MM.1S (cell line): ENCODE data around the gene SLX9.

ENCODE experiments used
- DNase-seq: peaks from one replicate; pipeline ENCODE4 v3.0.0-alpha.2; 2015
- H2AFZ ChIP-seq: fragments of 300-600 bp; sonication (generic); 2 replicates; pipeline ENCODE4 v1.6.0; 2016; ENCODE audit warnings: antibody characterized with exemption, low read length
- H3F3A ChIP-seq: fragments of 300-600 bp; sonication (generic); 2 replicates; pipeline ENCODE4 v1.6.1; 2016; ENCODE audit warnings: mild to moderate bottlenecking, antibody characterized with exemption, low read length, moderate library complexity, mixed read lengths; ENCODE audit not compliant: insufficient read depth
- H3K27ac ChIP-seq: fragments of 300-600 bp; sonication (generic); 2 replicates; pipeline ENCODE4 v1.5.1; 2016; ENCODE audit warnings: mild to moderate bottlenecking, low read length
- H3K27me3 ChIP-seq: fragments of 300-600 bp; sonication (generic); replicated peaks from 2 replicates; pipeline ENCODE4 v1.6.0; 2016; ENCODE audit warnings: low read length; ENCODE audit not compliant: insufficient read depth
- H3K36me3 ChIP-seq: fragments of 300-600 bp; sonication (generic); replicated peaks from 2 replicates; pipeline ENCODE4 v1.6.1; 2016; ENCODE audit warnings: mild to moderate bottlenecking, low read length, mixed read lengths; ENCODE audit not compliant: insufficient read depth
- H3K4me1 ChIP-seq: fragments of 300-600 bp; sonication (generic); 2 replicates; pipeline ENCODE4 v1.6.1; 2016; ENCODE audit warnings: low read length, mixed read lengths
- H3K4me2 ChIP-seq: fragments of 300-600 bp; sonication (generic); 2 replicates; pipeline ENCODE4 v1.6.0; 2016; ENCODE audit warnings: low read depth, low read length
- H3K4me3 ChIP-seq: fragments of 300-600 bp; sonication (generic); 2 replicates; pipeline ENCODE4 v1.5.1; 2016; ENCODE audit warnings: low read length, mixed read lengths
- H3K79me2 ChIP-seq: fragments of 300-600 bp; sonication (generic); 2 replicates; pipeline ENCODE4 v1.6.1; 2016; ENCODE audit warnings: mixed run types, low read length, mixed read lengths
- H3K9ac ChIP-seq: fragments of 300-600 bp; sonication (generic); 2 replicates; pipeline ENCODE4 v1.6.1; 2016; ENCODE audit warnings: low read length, mixed read lengths
- H3K9me2 ChIP-seq: fragments of 300-600 bp; sonication (generic); replicated peaks from 2 replicates; pipeline ENCODE4 v1.6.1; 2016; ENCODE audit warnings: mild to moderate bottlenecking, low read length, mixed read lengths; ENCODE audit not compliant: insufficient read depth
- H3K9me3 ChIP-seq: fragments of 300-600 bp; sonication (generic); replicated peaks from 2 replicates; pipeline ENCODE4 v1.6.1; 2016; ENCODE audit warnings: mild to moderate bottlenecking, low read length, mixed read lengths; ENCODE audit not compliant: insufficient read depth
- H4K20me1 ChIP-seq: fragments of 300-600 bp; sonication (generic); 2 replicates; pipeline ENCODE4 v1.6.1; 2016; ENCODE audit warnings: mild to moderate bottlenecking, low read length, moderate library complexity, mixed read lengths; ENCODE audit not compliant: insufficient read depth
- EZH2 ChIP-seq: fragments of 300-600 bp; sonication (generic); optimal IDR thresholded peaks from 2 replicates; pipeline ENCODE3; 2017; ENCODE audit warnings: low read depth, mild to moderate bottlenecking, antibody characterized with exemption, low read length, mixed read lengths
- EZH2phosphoT487 ChIP-seq: fragments of 300-600 bp; sonication (generic); IDR thresholded peaks from 2 replicates; pipeline ENCODE4 v1.6.1; 2018; ENCODE audit warnings: antibody characterized with exemption, low read length
- TF ChIP-seq, protein P1 (sequence below): fragments of 300-600 bp; sonication (generic); IDR thresholded peaks from 2 replicates; pipeline ENCODE4 v1.5.1; 2016; ENCODE audit warnings: antibody characterized with exemption, low read length, mixed read lengths

Gene SLX9

GRCh38 chr21:44983421-44984206, 43.8 kb downstream of the SLX9 start:
- DNase-seq: no peak
- H3K27me3 ChIP-seq: peaks cover 44% of the 10 kb centered on the region
- no peak overlapping the region for H3K9ac ChIP-seq
- no peaks in the 10 kb centered on the region for H3K4me1 ChIP-seq
- no peak overlapping the region for H2AFZ ChIP-seq
- no peak overlapping the region for H3K27ac ChIP-seq
- no peaks in the 10 kb centered on the region for H3K79me2 ChIP-seq
- no peak overlapping the region for H3K4me2 ChIP-seq
- no peaks in the 10 kb centered on the region for H3K9me3 ChIP-seq
- no peaks in the 10 kb centered on the region for H3K36me3 ChIP-seq
- no peak overlapping the region for H3K4me3 ChIP-seq
- H3F3A ChIP-seq: no peaks in the 10 kb centered on the region
- H3K9me2 ChIP-seq: no peaks in the 10 kb centered on the region
- H4K20me1 ChIP-seq: no peaks in the 10 kb centered on the region
- TF ChIP-seq EZH2phosphoT487 (no peak), EZH2 (no peak)
- TF ChIP-seq, protein P1, sequence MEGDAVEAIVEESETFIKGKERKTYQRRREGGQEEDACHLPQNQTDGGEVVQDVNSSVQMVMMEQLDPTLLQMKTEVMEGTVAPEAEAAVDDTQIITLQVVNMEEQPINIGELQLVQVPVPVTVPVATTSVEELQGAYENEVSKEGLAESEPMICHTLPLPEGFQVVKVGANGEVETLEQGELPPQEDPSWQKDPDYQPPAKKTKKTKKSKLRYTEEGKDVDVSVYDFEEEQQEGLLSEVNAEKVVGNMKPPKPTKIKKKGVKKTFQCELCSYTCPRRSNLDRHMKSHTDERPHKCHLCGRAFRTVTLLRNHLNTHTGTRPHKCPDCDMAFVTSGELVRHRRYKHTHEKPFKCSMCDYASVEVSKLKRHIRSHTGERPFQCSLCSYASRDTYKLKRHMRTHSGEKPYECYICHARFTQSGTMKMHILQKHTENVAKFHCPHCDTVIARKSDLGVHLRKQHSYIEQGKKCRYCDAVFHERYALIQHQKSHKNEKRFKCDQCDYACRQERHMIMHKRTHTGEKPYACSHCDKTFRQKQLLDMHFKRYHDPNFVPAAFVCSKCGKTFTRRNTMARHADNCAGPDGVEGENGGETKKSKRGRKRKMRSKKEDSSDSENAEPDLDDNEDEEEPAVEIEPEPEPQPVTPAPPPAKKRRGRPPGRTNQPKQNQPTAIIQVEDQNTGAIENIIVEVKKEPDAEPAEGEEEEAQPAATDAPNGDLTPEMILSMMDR: no peak

- no peak for DNase-seq
- Histone ChIP-seq H3K4me1 (no peaks in the 10 kb centered on the region), H3F3A (no peaks in the 10 kb centered on the region), H3K27ac (no peak overlapping the region), H3K4me3 (no peak overlapping the region), H3K4me2 (no peak overlapping the region), H4K20me1 (no peaks in the 10 kb centered on the region), H3K79me2 (no peaks in the 10 kb centered on the region), H3K9me3 (no peaks in the 10 kb centered on the region), H3K36me3 (no peaks in the 10 kb centered on the region), H3K27me3 (peaks cover 52% of the 10 kb centered on the region), H3K9ac (no peak overlapping the region), H3K9me2 (no peaks in the 10 kb centered on the region), H2AFZ (no peak overlapping the region)
- TF ChIP-seq, protein P1: no peak
- no peak for TF ChIP-seq EZH2
- no peak for TF ChIP-seq EZH2phosphoT487
Observed at GRCh38 chr21:44984428-44984791, 44.6 kb downstream of the SLX9 start.

DNA sequence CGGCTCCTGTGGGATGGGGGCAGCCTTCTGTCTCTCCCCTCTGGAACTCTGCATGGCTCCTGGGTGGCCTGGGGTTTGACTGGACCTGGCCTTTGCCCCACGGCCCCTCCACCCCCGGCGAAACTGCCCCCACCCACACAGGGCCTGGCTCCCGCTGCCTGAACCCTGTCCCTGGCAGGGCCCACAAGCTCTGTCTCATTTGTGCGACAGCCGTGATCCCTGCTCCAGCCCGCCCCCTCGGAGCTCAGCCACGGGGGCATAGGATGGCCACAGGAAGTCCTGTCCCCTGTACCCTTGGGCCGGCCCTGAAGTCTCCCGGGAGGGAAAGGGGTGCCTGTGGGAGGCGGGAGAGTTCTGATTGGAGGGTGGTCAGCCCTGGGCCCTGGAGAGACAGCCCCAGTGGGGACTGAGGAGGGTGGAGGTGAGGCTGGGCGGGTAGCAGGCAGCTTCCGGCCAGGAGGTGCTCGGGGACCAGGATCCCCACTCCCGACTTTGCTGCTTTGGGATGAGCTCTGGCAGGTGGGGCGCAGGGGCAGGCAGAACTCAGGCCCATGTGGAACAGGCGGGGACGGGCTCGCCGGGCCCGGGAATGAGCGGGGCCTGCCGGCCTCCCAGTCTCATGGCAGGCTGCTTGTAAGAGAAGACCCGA, 45.1 kb downstream of the SLX9 start:
- Histone ChIP-seq H3K4me3 (no peak overlapping the region), H3K4me2 (no peak overlapping the region), H3K36me3 (no peaks in the 10 kb centered on the region), H3K4me1 (no peaks in the 10 kb centered on the region), H3K27ac (no peak overlapping the region), H3K79me2 (no peaks in the 10 kb centered on the region), H2AFZ (no peak overlapping the region), H3F3A (no peaks in the 10 kb centered on the region), H3K9ac (no peak overlapping the region), H4K20me1 (no peaks in the 10 kb centered on the region), H3K9me2 (no peaks in the 10 kb centered on the region), H3K9me3 (no peaks in the 10 kb centered on the region), H3K27me3 (peaks cover 57% of the 10 kb centered on the region)
- no peak for DNase-seq
- TF ChIP-seq EZH2phosphoT487: no peak
- TF ChIP-seq EZH2: no peak
- TF ChIP-seq, protein P1: no peak
